Measurements from ENCODE around the gene MDN1. TPM values are rescaled to one million over a fixed set of nuclear protein-coding genes. Genes with fewer than 3 reads are reported as not detected.

Gene MDN1
- polyA plus RNA-seq, 1 donor, result 57.7 TPM

GRCh38 chr6:89604653-89605052 is 214.9 kb downstream of the MDN1 start:
- DNase-seq, result no peak

- DNase-seq, result peak; percentile 66
These were observed 217.4 kb downstream of the MDN1 start for GRCh38 chr6:89602166-89602565.

- no peak for DNase-seq
These were observed 219.9 kb downstream of the MDN1 start for GRCh38 chr6:89599727-89600126.

GRCh38 chr6:89597988-89598387 is 221.6 kb downstream of the MDN1 start:
- DNase-seq, result no peak

- no peak for DNase-seq
These were observed 222.2 kb downstream of the MDN1 start for GRCh38 chr6:89597372-89597771.

- no peak for DNase-seq
These were observed 223.1 kb downstream of the MDN1 start for GRCh38 chr6:89596484-89596883.

- DNase-seq, result no peak
These were observed 223.5 kb downstream of the MDN1 start for GRCh38 chr6:89596056-89596455.

Other genes with a start within 250 kb of the MDN1 start
- gene LYRM2, start 181.0 kb downstream of the MDN1 start, polyA plus RNA-seq (ENCODE audit: insufficient read length), result 53.8 TPM
- 30.2 TPM for gene CASP8AP2, start 10.1 kb upstream of the MDN1 start, polyA plus RNA-seq (ENCODE audit: insufficient read length)
- gene GJA10, start 74.7 kb upstream of the MDN1 start, polyA plus RNA-seq (ENCODE audit: insufficient read length), result not detected